GM19351 (cell line): ENCODE data around the gene STAG3.
A peak's percentile ranks its signal among the peaks of the same experiment; 100 is the strongest.
"Not testable (repeated sequence)": the region's sequence is repeated elsewhere in the genome, so short reads cannot be mapped to it uniquely, and the experiment has no call there.

Experiments
- ATAC-seq: cut with Tn5 transposase; IDR thresholded peaks from one replicate; pipeline ENCODE4 v1.9.1; 2021; ENCODE audit warnings: mild to moderate bottlenecking, moderate library complexity; ENCODE audit not compliant: unreplicated experiment

The STAG3 gene, protein sequence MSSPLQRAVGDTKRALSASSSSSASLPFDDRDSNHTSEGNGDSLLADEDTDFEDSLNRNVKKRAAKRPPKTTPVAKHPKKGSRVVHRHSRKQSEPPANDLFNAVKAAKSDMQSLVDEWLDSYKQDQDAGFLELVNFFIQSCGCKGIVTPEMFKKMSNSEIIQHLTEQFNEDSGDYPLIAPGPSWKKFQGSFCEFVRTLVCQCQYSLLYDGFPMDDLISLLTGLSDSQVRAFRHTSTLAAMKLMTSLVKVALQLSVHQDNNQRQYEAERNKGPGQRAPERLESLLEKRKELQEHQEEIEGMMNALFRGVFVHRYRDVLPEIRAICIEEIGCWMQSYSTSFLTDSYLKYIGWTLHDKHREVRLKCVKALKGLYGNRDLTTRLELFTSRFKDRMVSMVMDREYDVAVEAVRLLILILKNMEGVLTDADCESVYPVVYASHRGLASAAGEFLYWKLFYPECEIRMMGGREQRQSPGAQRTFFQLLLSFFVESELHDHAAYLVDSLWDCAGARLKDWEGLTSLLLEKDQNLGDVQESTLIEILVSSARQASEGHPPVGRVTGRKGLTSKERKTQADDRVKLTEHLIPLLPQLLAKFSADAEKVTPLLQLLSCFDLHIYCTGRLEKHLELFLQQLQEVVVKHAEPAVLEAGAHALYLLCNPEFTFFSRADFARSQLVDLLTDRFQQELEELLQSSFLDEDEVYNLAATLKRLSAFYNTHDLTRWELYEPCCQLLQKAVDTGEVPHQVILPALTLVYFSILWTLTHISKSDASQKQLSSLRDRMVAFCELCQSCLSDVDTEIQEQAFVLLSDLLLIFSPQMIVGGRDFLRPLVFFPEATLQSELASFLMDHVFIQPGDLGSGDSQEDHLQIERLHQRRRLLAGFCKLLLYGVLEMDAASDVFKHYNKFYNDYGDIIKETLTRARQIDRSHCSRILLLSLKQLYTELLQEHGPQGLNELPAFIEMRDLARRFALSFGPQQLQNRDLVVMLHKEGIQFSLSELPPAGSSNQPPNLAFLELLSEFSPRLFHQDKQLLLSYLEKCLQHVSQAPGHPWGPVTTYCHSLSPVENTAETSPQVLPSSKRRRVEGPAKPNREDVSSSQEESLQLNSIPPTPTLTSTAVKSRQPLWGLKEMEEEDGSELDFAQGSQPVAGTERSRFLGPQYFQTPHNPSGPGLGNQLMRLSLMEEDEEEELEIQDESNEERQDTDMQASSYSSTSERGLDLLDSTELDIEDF

GRCh38 chr7:100177045-100178001 is at the start of gene STAG3, which contains the start of gene GPC2:
TSS of gene STAG3 (plus strand) at chr7:100177918. CDS start at chr7:100180557, 2,639 bp downstream.
TSS of gene GPC2 (minus strand) at chr7:100177381. CDS start at chr7:100177199, 182 bp downstream.
- ATAC-seq: peak; percentile 91

GRCh38 chr7:100128637-100128963 is 49.1 kb upstream of the STAG3 start:
- no peak for ATAC-seq

DNA sequence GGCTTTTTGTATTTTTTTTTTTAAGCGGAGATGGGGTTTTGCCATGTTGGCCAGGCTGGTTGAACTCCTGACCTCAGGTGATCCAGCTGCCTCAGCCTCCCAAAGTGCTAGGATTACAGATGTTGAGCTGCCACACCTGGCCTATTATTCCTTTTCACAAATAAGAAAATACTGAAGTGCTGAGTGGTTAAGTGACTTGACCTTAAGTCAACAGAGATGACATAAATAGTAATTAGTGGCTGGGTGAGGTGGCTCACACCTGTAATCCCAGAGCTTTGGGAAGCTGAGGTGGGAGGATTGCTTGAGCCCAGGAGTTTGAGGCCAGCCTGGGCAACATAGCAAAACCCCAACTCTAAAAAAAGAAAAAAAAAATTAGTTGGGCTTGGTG is 47.5 kb upstream of the STAG3 start:
- not testable (repeated sequence) for ATAC-seq

DNA sequence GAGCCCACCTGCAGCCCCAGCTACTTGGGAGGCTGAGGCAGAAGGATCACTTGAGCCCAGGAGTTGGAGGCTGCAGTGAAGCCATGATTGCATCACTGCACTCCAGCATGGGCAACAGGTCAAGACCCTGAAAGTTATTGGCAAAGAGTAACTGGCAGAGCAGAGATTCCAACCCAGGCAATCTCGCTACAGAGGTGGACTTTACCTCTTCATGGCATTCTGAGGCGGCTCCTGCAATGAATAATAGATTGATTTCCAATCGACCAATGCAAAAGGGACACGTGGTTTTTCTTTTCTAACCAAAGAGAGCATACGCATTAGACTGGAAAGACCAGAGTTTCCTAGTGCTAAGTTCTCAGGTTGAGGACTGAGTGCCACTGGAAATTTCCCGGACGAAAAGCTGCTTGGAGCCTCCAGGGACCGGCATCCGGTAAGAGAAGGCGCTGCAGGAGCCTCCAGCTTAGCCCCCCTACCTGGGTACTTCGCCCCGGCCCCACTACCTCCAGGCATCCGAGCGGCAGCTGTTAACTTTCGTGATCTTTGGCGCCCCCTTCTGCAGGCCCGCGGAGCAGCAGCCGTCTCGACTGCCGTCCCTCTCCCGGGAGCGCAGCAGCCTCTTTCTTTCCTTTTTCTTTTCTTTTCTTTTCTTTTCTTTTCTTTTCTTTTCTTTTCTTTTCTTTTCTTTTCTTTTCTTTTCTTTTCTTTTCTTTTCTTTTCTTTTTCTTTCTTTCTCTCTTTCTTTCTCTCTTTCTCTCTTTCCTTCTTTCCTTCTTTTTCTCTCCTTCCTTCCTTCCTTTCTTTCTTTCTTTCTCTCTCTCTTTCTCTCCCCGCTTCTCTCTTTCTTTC is 46.9 kb upstream of the STAG3 start:
- ATAC-seq: no peak

DNA sequence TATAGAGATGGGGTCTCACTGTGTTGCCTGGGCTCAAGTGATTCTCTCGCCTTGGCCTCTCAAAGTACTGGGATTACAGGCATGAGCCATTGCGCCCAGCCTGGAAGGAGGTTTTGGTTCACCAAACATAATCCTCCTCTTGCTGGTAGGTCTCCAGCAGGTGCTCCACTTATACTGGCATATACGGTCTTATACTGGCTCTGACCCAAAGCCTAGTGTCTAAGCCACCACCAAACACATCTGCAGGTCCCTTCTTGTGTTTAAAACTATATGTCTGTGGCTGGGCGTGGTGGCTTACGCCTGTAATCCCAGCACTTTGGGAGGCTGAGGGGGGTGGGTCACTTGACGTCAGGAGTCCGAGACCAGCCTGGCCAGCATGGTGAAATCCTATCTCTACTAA is 45.6 kb upstream of the STAG3 start:
- ATAC-seq: no peak

GRCh38 chr7:100132697-100133151 is 45.0 kb upstream of the STAG3 start:
- ATAC-seq: peak; percentile 69

GRCh38 chr7:100137851-100138760 is 39.6 kb upstream of the STAG3 start:
- no peak for ATAC-seq

GRCh38 chr7:100141555-100141949 is 36.2 kb upstream of the STAG3 start:
- no peak for ATAC-seq

- no peak for ATAC-seq
Observed at GRCh38 chr7:100142461-100142860, 35.3 kb upstream of the STAG3 start.

GRCh38 chr7:100146350-100146749 is 31.4 kb upstream of the STAG3 start:
- ATAC-seq: not testable (repeated sequence)

GRCh38 chr7:100147278-100147677 is 30.4 kb upstream of the STAG3 start:
- no peak for ATAC-seq

GRCh38 chr7:100148225-100148558 is 29.5 kb upstream of the STAG3 start:
- ATAC-seq: no peak

- peak; percentile 93 for ATAC-seq
Observed at GRCh38 chr7:100148559-100149328, 29.0 kb upstream of the STAG3 start, which contains the start of gene LAMTOR4. TSS of gene LAMTOR4 (plus strand) at chr7:100148918. CDS start at chr7:100148973, 55 bp downstream.

- no peak for ATAC-seq
Observed at GRCh38 chr7:100152404-100152803, 25.3 kb upstream of the STAG3 start.

DNA sequence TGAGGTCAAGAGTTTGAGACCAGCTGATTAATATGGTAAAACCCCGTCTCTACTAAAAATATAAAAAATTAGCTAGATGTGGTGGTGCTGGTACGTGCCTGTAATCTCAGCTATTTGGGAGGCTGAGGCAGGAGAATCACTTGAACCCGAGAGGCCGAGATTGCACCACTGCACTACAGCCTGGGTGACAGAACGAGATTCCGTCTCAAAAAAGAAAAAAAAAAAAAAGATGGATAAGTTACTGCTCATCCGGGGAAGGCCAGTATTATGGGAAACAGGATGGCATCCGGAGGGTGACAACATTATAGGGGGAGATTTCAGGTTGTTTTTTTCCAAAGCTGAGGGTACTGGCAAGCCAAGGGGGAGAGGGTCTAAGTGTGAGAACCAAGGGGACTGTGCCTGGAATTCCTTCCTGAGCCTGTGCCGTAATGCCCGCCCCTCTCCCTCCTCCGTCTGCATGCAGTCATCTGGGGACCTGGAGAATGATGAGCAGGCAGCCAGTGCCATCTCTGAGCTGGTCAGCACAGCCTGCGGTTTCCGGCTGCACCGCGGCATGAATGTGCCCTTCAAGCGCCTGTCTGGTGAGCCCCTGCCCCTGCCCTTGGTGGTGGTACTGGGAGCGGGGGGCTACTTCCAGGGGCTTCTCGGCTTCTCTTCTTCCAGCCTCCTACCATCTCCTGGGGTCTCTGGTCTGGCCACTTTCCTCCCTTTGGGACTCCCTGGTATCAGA is 24.6 kb upstream of the STAG3 start:
- ATAC-seq: no peak

GRCh38 chr7:100153708-100154535 is 23.8 kb upstream of the STAG3 start:
- ATAC-seq: no peak
